ENCODE measurements around the gene MDN1.

The MDN1 gene

GRCh38 chr6:89862273-89862672 is 42.7 kb upstream of the MDN1 start:
- H3K9ac ChIP-seq (ENCODE audit: low read depth, low read length), result no peak overlapping the region

GRCh38 chr6:89859744-89860143 is 40.1 kb upstream of the MDN1 start:
- Histone ChIP-seq H4K20me1 (ENCODE audit: insufficient read depth, low read length) (peaks cover 2% of the 10 kb centered on the region; the same call in 1 of the 2 replicates), H3K4me1 (ENCODE audit: insufficient read depth, low read length) (no peaks in the 10 kb centered on the region), H2AFZ (ENCODE audit: low read depth, low read length) (no peak overlapping the region), H3K27me3 (ENCODE audit: insufficient read depth, low read length, poor library complexity) (no peaks in the 10 kb centered on the region), H3K4me2 (ENCODE audit: insufficient read depth, low read length) (no peak overlapping the region), H3K36me3 (ENCODE audit: insufficient read depth, low read length) (peaks cover 92% of the 10 kb centered on the region), H3K27ac (ENCODE audit: low read length) (no peak overlapping the region), H3K4me3 (ENCODE audit: low read depth in 1 of 2, low read length in 2 of 2) (no peak overlapping the region), H3K9me3 (ENCODE audit: insufficient read depth, low read length, severe bottlenecking) (no peaks in the 10 kb centered on the region), H3K79me2 (ENCODE audit: insufficient read depth, low read length) (0 out of 2 replicates have a peak, but pooled peaks cover 3% of the 10 kb centered on the region), H3K9ac (ENCODE audit: low read depth, low read length) (no peak overlapping the region)
- ATAC-seq (ENCODE audit: insufficient read depth, low read depth) (no peak), DNase-seq (no peak)
- TF ChIP-seq CTCF (IDR thresholded peaks at IDR 0.05; ENCODE audit: borderline replicate concordance, extremely low read depth, low read length, poor library complexity, severe bottlenecking) (no peak), EZH2 (IDR thresholded peaks at IDR 0.05; ENCODE audit: borderline replicate concordance, low read depth, low read length, severe bottlenecking) (no peak)

More at GRCh38 chr6:89862273-89862672, 42.7 kb upstream of the MDN1 start:
- Histone ChIP-seq H3K27ac (ENCODE audit: low read length) (no peak overlapping the region), H3K4me2 (ENCODE audit: insufficient read depth, low read length) (no peak overlapping the region), H3K4me1 (ENCODE audit: insufficient read depth, low read length) (no peaks in the 10 kb centered on the region), H3K9me3 (ENCODE audit: insufficient read depth, low read length, severe bottlenecking) (no peaks in the 10 kb centered on the region), H3K4me3 (ENCODE audit: low read depth in 1 of 2, low read length in 2 of 2) (no peak overlapping the region), H3K79me2 (ENCODE audit: insufficient read depth, low read length) (0 out of 2 replicates have a peak, but pooled peaks cover 3% of the 10 kb centered on the region), H3K27me3 (ENCODE audit: insufficient read depth, low read length, poor library complexity) (no peaks in the 10 kb centered on the region), H3K36me3 (ENCODE audit: insufficient read depth, low read length) (peaks cover 92% of the 10 kb centered on the region), H2AFZ (ENCODE audit: low read depth, low read length) (no peak overlapping the region), H4K20me1 (ENCODE audit: insufficient read depth, low read length) (peaks cover 2% of the 10 kb centered on the region; the same call in 1 of the 2 replicates)
- DNase-seq (no peak), ATAC-seq (ENCODE audit: insufficient read depth, low read depth) (no peak)
- TF ChIP-seq CTCF (IDR thresholded peaks at IDR 0.05; ENCODE audit: borderline replicate concordance, extremely low read depth, low read length, poor library complexity, severe bottlenecking), result no peak
- TF ChIP-seq EZH2 (IDR thresholded peaks at IDR 0.05; ENCODE audit: borderline replicate concordance, low read depth, low read length, severe bottlenecking), result no peak

- Histone ChIP-seq H3K4me1 (ENCODE audit: insufficient read depth, low read length) (no peaks in the 10 kb centered on the region), H2AFZ (ENCODE audit: low read depth, low read length) (no peak overlapping the region), H3K4me3 (ENCODE audit: low read depth in 1 of 2, low read length in 2 of 2) (no peak overlapping the region), H3K4me2 (ENCODE audit: insufficient read depth, low read length) (no peak overlapping the region), H3K9me3 (ENCODE audit: insufficient read depth, low read length, severe bottlenecking) (no peaks in the 10 kb centered on the region), H3K36me3 (ENCODE audit: insufficient read depth, low read length) (peaks cover 93% of the 10 kb centered on the region), H3K27me3 (ENCODE audit: insufficient read depth, low read length, poor library complexity) (no peaks in the 10 kb centered on the region), H3K9ac (ENCODE audit: low read depth, low read length) (no peak overlapping the region), H3K79me2 (ENCODE audit: insufficient read depth, low read length) (no peaks in the 10 kb centered on the region), H4K20me1 (ENCODE audit: insufficient read depth, low read length) (peaks cover 2% of the 10 kb centered on the region; the same call in 1 of the 2 replicates), H3K27ac (ENCODE audit: low read length) (no peak overlapping the region)
- DNase-seq (no peak), ATAC-seq (ENCODE audit: insufficient read depth, low read depth) (no peak)
- TF ChIP-seq CTCF (IDR thresholded peaks at IDR 0.05; ENCODE audit: borderline replicate concordance, extremely low read depth, low read length, poor library complexity, severe bottlenecking) (no peak), EZH2 (IDR thresholded peaks at IDR 0.05; ENCODE audit: borderline replicate concordance, low read depth, low read length, severe bottlenecking) (no peak)
Measured at GRCh38 chr6:89858041-89858440, 38.4 kb upstream of the MDN1 start.

All from DND-41 (cell line).